ENCODE measurements around the gene CELSR1.
A peak's percentile ranks its signal among the peaks of the same experiment; 100 is the strongest.

CELSR1 gene

DNA sequence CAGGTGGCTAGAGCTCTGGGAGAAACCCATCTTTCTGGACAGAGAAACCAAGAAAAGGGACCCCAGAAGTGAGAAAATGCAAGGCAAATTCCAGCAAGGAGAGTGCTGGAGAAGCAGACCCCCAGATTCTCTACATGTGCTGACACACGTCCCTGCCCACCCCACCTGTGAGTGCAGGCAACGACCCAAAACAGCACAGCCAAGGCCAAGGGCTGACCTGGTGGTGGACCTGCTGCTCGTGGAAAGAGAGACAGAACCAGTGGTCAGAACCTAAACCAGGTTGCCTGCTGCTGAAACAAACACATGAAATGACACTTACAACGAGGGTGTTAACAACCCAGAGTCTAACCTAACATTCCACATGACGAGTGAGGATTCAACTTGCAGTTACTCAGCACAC is 177.3 kb downstream of the CELSR1 start:
- no peak for DNase-seq

- DNase-seq, result no peak
These were observed 178.1 kb downstream of the CELSR1 start for GRCh38 chr22:46359362-46359761.

- no peak for DNase-seq
These were observed 178.7 kb downstream of the CELSR1 start for GRCh38 chr22:46358766-46359165.

GRCh38 chr22:46357711-46358520 is 179.5 kb downstream of the CELSR1 start:
- no peak for DNase-seq

- no peak for DNase-seq
These were observed 180.6 kb downstream of the CELSR1 start for GRCh38 chr22:46356496-46357480.

GRCh38 chr22:46355996-46356471 is 181.4 kb downstream of the CELSR1 start:
- DNase-seq, result no peak

DNA sequence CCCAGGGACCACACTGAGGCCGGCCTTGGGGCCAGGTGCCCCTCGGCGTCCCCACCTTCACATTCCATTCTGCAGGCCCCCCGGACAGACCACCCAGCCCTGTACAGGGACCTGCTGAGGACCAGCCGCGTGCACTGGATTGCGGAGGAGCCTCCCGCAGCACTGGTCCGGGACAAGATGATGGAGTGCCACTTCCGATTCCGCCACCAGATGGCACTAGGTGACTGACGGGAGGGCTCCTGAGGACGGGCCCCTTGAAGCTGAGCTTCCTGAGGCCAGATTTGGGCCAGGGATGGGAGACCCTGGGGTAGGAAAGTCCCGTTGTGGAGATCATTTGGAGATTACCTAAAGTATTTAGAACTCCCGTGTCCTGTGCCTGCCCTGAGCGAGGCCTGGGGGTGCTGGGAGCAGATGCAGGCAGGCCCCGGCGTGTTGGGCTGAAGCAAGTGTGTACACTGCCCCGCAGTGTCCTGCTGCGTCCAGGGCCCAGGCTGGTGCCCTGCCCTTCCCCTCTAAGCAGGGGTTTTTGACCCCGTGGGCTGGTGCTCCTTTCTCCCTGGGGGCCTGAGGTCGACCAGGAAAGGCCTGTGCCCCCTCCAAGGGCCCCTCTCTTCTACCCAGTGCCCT is 181.9 kb downstream of the CELSR1 start:
- peak; percentile 77 for DNase-seq

- DNase-seq, result no peak
These were observed 182.5 kb downstream of the CELSR1 start for GRCh38 chr22:46354993-46355305.

DNA sequence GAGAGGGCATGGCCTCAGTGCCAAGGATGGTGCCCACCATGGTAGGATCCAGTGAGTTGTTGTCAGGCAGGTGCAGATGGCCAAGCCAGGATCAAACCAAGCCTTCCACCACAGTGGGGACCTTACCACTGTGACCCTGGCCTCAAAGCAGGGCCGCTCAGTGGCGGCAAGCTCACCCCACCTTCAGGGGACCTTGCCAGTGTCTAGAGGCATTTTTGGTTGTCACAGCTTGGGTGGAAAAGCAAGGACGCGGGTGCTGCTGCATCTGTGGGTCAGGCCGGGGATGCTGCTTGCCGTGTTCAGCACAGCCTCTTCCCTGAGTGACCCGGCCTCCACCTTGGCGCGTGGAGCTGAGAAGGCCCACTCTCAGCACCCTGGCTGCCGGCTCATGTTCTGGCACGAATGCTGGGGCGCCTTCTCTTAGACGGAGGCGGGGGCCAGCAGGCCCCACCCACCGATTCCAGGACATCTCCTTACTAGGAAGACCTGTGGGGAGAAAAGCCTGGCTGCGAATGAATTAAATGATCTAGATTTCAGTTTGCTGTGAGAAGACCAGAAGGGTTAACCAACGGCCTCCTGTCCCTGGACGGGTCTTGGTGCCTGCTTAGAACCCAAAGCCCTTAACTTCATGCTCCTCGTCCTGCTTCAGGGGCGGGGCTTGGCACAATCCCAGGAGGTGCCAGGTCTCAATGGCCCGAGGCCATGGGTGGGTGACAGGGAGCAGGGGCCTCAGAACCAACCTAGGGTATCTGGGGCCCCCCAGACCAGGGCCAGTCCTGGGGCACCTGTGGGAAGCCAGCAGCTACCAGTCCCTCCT is 183.0 kb downstream of the CELSR1 start:
- DNase-seq, result no peak

GRCh38 chr22:46353483-46354105 is 183.8 kb downstream of the CELSR1 start:
- no peak for DNase-seq

- no peak for DNase-seq
These were observed 184.6 kb downstream of the CELSR1 start for GRCh38 chr22:46352691-46353386.

DNA sequence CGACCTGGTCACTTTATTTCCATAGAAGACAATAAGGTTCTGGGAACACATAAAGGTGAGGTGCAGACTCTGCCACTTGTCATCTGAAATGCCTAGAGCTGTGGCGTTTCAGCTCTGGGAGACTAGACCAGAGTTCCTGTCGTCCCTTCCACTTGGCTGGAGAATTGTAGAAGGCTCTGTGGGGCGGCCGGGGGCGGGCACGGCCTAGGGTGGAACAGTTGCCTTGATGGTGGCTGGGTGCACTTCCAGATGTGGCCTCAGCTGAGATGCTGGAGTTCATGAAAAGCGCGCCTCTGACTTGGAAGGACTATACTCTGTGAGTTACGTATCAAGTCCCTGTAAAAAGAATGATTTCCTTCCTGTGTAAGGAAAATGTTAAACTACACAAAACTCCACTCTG is 185.1 kb downstream of the CELSR1 start:
- DNase-seq, result no peak

- no peak for DNase-seq
These were observed 185.7 kb downstream of the CELSR1 start for GRCh38 chr22:46351767-46352166.

DNA sequence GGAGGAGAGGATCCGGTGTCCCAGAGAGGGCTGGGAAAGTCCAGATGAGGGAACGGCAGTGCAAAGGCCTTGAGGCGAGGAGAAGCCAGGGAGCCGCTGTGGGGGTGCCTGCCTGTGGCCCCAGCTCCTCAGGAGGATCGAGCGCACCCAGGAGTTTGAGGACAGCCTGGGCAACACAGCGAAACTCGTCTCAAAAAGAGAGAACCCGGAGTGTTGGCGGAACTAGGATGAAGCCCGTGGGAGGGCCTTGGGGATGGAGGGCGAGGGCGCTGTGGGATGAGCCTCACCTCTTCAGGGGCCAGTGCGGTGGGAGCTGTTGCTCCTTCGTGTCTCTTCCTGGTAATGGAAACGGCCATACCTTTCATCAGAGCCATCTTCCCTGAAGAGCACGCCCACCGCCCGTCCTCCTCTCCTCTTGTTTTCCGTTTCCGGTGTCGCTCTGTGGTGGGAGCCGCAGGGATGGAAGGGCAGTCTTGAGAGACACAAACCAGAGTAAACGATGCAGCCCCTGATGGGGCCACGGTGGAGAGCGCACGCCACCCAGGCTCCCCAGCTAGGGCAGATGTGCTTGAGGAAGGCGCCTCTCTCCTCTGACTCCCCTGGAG is 186.2 kb downstream of the CELSR1 start:
- no peak for DNase-seq

DNA sequence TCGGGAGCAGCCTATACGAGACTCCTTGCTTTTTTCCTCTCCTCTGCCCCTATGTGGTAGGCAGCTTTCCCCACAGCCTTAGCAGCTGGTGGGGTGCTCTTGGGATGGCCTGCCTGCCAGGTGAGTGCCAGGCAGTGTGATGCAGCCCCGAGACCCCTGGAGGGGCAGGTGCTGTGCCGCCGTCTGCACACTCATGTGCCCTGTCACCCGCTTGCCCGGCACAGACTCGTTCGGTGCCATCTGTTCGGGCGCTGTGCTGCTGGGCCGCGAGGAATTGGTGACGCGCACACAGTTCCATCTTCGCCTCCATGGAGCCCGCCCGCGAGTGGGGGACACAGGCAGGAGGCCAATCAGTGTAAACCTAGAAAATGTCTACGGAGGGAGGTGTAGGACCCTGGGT is 186.8 kb downstream of the CELSR1 start:
- no peak for DNase-seq

GRCh38 chr22:46350121-46350520 is 187.3 kb downstream of the CELSR1 start:
- no peak for DNase-seq

- no peak for DNase-seq
These were observed 187.7 kb downstream of the CELSR1 start for GRCh38 chr22:46349681-46350080.

GRCh38 chr22:46349238-46349637 is 188.2 kb downstream of the CELSR1 start:
- no peak for DNase-seq

GRCh38 chr22:46348099-46348695 is 189.2 kb downstream of the CELSR1 start:
- DNase-seq, result no peak

GRCh38 chr22:46347646-46348045 is 189.8 kb downstream of the CELSR1 start:
- no peak for DNase-seq

Data from hematopoietic multipotent progenitor cell treated with erythropoietin and hydrocortisone succinate and interleukin-3 and kit ligand, for 6 days (in vitro differentiated cells).